HG02943 (cell line): ENCODE data around the gene EYS.
"Not testable (repeated sequence)": the region's sequence is repeated elsewhere in the genome, so short reads cannot be mapped to it uniquely, and the experiment has no call there.

ENCODE experiments used
- ATAC-seq: cut with Tn5 transposase; IDR thresholded peaks from one replicate; pipeline ENCODE4 v1.9.1; 2021; ENCODE audit warnings: mild to moderate bottlenecking, low read depth, moderate library complexity; ENCODE audit not compliant: unreplicated experiment

EYS gene

GRCh38 chr6:65637289-65638046 is 69.6 kb downstream of the EYS start:
- no peak for ATAC-seq

GRCh38 chr6:65633501-65633900 is 73.5 kb downstream of the EYS start:
- no peak for ATAC-seq

- ATAC-seq = no peak
These were observed 75.3 kb downstream of the EYS start for GRCh38 chr6:65631711-65632110.

GRCh38 chr6:65627434-65627999 is 79.5 kb downstream of the EYS start:
- not testable (repeated sequence) for ATAC-seq

GRCh38 chr6:65627015-65627414 is 80.0 kb downstream of the EYS start:
- no peak for ATAC-seq

GRCh38 chr6:65623566-65623965 is 83.5 kb downstream of the EYS start:
- no peak for ATAC-seq

GRCh38 chr6:65610746-65611145 is 96.3 kb downstream of the EYS start:
- no peak for ATAC-seq

- no peak for ATAC-seq
These were observed 111.5 kb downstream of the EYS start for GRCh38 chr6:65595540-65595939.

- ATAC-seq = no peak
These were observed 136.7 kb downstream of the EYS start for GRCh38 chr6:65570340-65570739.

GRCh38 chr6:65569505-65569904 is 137.5 kb downstream of the EYS start:
- no peak for ATAC-seq

- not testable (repeated sequence) for ATAC-seq
These were observed 138.0 kb downstream of the EYS start for GRCh38 chr6:65569056-65569455.

- ATAC-seq = no peak
These were observed 140.9 kb downstream of the EYS start for GRCh38 chr6:65566117-65566516.

- ATAC-seq = no peak
These were observed 149.0 kb downstream of the EYS start for GRCh38 chr6:65558071-65558470.

- no peak for ATAC-seq
These were observed 149.8 kb downstream of the EYS start for GRCh38 chr6:65557224-65557623.

GRCh38 chr6:65546894-65547293 is 160.1 kb downstream of the EYS start:
- no peak for ATAC-seq

- no peak for ATAC-seq
These were observed 161.1 kb downstream of the EYS start for GRCh38 chr6:65545920-65546319.

- ATAC-seq = no peak
These were observed 168.4 kb downstream of the EYS start for GRCh38 chr6:65538644-65539043.

GRCh38 chr6:65537600-65537999 is 169.4 kb downstream of the EYS start:
- ATAC-seq = no peak

- ATAC-seq = no peak
These were observed 175.5 kb downstream of the EYS start for GRCh38 chr6:65531533-65531932.

- no peak for ATAC-seq
These were observed 182.8 kb downstream of the EYS start for GRCh38 chr6:65524232-65524631.

- ATAC-seq = no peak
These were observed 201.3 kb downstream of the EYS start for GRCh38 chr6:65505736-65506135.

GRCh38 chr6:65501045-65501444 is 206.0 kb downstream of the EYS start:
- no peak for ATAC-seq
